ENCODE results near the gene RNF17.

DNA sequence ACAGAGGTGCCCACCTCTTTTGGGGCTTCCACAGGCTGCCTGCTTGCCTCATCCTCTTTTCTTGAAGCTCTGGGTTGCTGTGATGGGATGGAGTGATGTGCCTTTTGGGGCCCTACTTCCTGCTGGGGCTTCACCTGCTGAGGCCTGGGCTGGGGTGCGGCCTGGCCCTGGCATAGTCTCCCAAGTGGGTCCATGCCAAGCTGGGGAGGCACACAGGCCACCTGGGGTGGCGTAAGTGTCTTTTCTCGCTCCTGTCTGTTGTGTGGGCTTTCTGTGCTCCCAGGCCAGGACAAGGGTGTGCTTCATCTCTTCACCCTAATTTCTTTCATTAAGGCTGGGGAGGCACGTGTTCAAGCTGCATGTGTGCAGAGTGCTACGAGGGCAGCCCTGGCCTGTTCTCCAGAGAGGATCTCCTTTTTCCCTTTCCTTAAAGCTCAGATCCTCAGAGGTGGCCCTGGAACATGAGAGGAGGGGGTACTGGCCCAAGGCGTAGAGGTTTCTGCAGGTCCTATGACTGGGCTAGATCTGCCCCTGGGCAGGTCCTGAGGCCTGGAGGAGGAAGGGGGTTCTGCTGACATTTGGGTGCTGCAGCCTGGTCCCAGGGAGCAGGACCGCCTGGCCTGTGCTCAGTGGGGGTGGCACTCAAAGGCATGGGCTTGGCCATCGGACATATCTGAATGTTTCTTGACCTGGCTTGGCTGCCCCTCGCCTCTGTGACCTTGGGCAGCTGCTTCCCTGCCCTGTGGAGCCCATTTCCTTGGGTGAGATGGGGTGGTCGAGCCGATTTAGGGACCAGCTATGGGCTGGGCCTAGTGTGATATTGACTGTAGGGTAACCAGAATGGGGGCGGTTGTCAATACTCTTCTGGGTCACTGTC is 23.7 kb upstream of the RNF17 start:
- TF ChIP-seq RAD21 (IDR thresholded peaks at IDR 0.05; ENCODE audit: low read length) (no peak), EP300 (IDR thresholded peaks at IDR 0.05; ENCODE audit: borderline replicate concordance in 1 of 2, low read depth in 1 of 2, low read length in 1 of 2) (no peak)

All from SK-N-SH (cell line).